Activated effector memory CD4-positive, alpha-beta T cell treated with Interleukin-2 at 50 U/mL for 16 hours (primary cell): ENCODE data around the gene PTPRD.
"Not testable (repeated sequence)": the region's sequence is repeated elsewhere in the genome, so short reads cannot be mapped to it uniquely, and the experiment has no call there.

Source experiments
- DNase-seq: peaks from one replicate; pipeline ENCODE4 v3.0.0-alpha.2; 2020

Gene PTPRD

DNA sequence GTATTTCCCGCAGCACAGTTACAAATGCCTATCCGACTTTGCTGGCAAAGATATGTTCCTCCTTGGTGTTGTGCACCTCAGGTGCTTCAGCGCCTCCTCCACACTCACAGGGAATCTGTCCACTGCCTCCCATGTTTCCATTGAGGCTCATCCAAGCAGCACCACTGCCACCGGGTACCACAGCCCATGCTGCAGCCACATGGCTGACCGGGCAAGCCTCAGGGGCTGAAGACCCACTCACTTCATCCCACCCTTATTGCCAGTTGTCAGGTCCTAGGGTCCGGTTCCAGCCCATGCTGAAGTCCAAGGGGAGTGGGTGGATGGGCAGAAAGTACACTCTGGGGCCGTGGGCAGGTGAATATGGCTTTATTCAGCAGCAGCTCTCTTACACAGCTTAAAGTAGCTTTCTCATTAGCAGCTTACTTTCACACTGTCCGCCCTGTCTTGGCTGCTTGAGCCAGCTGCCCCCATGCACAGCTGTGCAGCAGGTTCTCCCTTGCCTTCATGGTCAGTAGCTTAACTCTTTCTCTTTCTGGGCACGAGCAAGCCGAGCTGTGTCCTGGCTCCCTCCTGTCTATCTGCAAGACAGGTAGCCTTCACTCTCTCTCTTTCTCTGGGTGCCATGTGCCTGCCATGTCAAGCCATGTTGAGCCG, 1052.3 kb downstream of the PTPRD start:
- no peak for DNase-seq

DNA sequence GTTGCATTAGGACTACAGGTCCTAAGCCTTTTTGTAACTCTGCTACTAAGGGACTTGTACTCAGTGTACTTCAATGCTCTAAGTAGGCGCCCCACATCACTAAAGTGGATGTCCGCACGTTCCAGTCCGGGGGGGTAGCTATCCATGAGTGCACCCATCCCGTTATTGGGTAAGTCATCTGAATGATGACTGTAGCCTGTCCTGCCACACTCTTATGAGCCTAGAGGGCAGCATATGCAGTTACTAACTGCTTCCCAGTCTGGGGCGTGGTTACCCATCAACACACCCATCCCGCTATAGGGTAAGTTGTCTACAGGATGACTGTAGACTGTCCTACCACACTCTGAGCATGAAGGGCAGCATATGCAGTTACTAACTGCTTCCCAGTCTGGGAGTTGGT, 1053.9 kb downstream of the PTPRD start:
- no peak for DNase-seq

DNA sequence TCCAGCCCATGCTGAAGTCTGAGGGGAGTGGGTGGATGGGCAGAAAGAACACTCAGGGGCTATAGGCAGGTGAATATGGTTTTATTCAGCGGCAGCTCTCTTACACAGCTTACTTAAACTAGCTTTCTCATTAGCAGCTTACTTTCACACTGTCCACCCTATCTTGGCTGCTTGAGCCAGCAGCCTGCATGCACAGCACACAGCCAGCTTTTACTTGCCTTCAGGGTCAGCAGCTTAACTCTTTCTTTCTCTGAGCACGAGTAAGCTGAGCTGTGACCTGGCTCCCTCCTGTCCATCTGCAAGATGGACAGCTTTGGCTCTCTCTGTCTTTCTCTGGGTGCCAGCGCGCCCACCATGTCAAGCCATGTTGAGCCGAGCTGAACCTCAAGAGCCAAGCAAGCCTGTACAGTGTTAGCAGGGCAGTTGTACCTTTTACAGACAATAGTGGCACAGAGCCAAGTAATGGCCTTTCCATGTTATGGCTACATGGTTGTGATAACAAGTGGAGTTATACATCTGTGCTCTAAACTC, 1054.9 kb downstream of the PTPRD start:
- no peak for DNase-seq

DNA sequence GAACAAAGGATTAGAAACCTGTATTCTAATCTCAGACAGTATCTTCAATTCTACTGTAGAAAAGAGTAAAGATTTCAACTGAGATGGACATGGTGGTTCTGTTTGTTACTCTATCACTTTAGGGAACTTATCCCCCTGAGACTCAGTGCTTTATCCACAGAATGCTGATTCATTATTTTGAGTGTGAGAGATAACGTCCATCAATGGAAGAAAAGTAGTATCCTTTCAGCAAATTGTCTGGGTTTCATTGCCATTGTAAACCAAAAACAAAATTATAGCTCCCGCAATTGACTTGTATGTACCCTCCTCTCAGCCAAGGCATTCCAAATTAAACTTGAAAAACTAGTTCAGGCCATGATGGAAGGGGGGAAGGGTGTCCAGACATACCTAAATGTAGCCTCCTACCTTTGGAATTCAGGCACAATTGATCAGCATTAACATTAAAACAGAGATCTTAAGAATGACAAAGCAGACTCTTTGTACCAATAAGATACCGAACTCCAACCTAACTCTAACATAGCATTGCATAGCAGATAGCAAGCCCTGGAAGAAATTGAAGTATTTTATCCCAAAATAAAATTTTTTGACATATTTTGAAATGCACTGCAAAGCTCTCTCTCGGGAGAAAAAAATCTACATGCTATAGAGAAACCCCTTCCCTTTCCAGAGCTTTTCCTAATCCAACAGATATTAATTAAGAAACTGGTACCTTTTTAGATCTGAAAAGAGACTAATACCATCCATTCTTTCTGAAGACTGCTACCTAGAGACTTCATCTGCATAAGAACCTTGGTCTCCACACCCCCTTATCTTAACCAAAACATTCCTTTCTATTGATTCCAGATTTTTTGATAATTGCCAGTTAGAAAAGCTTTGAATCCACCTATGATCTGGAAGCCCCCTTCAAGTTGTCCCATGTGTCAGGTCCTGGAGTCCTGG, 1055.7 kb downstream of the PTPRD start:
- no peak for DNase-seq

DNA sequence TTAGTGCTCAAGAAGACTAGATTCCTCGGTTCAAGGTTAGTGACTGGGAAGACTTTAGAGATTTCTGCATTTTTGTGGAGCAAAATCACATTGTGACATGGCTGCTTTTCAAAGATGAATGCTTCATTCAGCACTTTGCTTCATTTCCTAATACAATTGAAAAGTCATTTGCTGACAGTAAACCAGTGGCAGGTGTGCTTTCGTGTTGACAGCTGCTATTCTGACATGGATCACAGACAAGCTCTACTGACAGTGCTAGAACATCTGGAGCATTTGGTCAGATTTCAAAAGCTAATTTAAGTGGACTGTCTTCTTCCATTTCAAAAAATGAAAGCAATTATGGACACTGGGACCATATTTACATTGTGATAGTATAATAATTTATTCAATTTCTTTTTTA, 1060.1 kb downstream of the PTPRD start:
- no peak for DNase-seq

DNA sequence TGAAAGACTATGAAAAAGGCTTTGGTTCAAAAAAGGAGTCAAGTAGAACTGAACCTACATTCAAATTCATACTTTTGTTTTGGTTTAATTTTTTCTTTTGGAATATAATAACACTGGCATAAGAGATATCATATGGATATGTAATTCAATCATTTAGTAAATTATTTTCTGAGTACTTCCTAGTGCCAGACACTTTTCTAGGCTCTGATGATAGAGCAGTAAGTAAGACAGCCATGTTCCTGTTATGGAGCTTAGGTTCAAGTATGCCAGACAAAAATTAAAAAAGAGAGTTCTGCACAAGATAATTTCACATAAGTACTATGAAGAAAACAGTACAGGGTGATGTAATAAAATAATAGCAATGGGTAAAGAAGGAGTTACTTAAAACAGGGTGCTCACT, 1074.0 kb downstream of the PTPRD start:
- no peak for DNase-seq

DNA sequence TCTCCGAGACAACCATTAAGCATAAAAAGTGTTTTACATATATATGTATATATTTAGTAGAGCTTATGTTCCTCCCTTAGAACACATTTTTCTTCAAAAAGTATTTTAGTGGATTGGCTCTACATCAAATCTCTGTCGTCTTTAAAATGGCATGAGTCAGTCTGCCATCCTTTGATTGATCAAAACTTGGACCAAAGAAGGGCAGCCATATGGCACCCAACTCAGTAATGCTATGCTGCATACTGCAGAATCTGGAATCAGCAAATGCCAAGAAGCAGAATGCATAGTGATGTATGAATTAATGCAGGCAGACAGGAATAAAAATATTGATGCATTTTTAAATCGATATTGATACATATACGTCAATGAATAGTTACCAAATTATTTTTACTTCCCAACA, 1074.4 kb downstream of the PTPRD start:
- no peak for DNase-seq

DNA sequence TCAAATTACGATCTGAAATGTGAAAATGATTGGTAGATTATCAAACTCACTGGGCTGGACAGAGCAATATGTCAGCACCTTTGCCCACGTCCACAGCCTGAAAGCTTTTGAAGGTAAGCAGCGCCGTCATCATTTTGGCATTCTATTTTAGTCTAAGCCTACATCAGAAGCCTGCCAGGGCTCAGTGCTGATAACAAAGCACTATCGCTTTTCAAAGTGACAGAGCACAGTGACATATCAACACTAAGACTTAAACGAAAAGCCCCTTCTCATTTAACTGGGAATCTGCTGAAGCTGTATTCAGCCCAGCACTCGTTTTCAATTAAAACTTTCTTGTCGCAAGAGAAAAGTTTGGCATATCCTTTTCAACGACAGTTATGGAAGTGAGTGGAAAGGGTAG, 1076.3 kb downstream of the PTPRD start:
- no peak for DNase-seq

DNA sequence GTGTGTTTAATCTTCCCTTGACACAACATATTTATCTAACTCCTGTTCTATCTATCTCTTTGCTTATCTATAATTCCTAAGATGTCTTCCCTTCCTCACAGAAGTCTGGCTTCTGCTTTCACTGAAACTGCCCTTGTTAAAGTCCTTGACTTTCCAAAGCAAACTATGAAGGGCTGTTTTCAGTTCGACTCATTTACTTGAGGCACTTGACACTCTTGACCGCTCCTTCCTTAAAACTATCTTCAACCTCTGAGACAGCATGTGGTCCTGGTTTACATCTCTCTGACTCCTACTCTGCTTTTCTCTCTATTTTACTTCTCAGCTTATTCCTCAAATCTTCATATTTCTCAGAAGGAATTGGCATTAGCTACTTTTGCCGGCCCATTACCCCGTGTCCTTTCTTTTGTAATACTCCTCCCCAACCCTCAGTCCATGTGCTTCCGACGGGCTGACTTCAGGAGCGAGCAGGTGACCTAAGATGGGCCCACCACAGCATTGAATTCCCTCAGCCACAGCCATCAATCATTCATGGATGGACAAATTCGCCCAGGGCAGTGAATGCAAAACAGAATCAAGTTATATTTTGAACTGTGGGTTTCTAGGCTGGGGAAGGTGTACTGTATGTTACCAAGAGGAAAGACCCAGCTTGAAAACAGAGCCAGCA, 1089.2 kb downstream of the PTPRD start:
- DNase-seq = no peak

DNA sequence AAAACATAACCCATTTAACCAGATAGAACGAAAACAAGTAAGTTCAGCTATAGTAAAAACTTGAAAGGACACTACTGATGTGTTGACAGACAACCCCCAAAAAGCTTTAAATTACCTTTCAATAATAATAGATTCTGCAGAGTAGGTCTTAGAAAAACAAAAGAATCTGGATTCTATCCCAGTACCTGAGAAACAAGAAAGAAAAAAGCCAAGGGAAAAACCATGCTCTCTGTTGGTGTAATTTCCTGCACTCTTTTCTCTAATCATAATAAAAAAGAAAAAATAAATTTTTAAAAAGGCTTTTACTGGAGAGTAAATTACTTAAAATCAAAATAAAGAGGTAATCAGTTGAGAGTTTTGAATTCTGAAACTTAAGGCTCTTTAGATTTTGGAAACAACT, 1090.4 kb downstream of the PTPRD start:
- DNase-seq = no peak

DNA sequence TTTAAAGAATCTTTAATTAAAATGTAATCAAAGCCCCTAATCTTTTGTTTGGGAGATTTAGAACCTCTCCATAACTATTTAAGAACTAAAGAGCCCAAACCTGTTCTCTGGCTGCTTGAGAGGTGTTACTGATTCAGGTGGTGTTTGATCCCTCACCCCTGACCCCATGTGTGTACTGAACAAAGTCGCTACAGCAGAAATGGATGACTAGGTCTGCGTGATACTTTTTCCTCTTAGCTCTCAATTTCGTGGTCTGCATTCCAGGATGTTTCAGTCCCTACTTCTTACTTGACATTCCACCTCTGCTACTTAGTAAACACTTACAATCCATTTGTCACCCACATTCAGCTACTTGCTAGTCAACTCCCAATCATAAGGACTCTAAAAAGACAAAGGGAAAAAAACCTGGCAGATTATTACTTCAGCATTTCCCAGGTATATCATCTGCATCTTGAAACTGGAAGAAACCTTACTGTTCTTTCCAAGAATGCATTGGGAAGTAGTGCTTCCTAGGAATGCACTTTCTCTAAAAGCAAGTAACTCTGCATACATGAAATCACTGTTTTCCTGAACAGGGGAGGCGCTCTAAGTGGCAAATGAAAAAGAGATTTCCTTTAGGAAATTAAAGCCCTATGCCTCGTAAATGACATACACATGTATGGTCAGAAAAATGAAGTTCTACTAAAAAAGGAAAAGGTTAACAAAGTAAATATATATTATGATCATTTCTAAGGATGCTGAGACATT, 1091.6 kb downstream of the PTPRD start:
- DNase-seq = no peak

DNA sequence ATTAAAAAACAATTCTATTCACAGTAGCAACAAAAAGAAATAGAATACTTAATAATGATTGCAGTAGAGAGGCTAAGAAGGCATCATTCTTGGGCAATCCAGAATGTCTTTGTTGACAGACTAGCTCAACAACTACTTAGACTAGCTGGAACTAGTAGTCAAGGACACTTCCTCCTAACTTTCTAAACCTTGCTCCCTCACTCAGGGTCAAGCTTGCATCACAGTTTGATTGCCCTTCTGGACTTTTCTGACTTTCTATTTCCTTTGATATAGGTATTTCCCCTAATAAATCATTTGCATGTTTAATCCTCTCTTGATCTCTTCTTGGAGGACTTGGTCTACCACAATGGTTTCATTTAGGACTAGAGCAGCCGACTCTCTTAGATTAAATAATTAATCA, 1107.9 kb downstream of the PTPRD start:
- DNase-seq = no peak

DNA sequence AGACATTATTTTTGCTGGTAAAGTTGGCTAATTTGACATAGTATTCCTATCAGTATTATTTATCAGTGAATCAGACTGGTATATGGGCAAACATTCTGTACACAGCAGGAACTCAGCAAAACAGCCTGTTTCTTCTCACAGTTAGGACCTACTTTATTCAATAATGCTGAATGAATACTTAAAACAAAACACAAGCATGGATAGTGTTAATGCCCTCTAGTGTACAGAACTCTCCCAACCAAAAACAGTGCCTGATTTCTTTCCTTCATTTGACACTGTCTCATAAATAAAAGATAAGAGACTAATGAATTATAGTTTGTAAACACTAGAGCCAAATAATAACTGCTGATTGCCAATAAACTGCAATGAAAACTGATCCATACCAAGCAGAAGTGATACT, 1113.3 kb downstream of the PTPRD start:
- DNase-seq = no peak

DNA sequence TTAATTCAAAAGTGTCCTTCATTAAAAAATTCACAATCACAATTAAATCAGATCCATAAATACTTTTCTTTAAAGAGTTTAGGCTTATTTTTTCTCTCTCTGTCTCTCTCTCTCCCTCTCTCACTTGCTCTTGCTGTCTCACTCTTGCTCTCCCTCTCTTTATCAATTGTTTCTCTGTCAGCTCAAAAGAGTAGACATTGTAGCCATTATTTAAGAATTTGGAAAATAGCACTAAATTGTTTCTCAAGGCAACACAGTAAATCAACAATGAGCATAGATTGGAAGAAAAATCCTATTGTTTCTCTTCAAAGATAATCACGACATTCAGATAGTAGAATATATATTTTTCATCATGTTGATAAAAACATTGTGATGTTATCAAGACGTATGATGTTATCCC, 1114.0 kb downstream of the PTPRD start:
- no peak for DNase-seq

DNA sequence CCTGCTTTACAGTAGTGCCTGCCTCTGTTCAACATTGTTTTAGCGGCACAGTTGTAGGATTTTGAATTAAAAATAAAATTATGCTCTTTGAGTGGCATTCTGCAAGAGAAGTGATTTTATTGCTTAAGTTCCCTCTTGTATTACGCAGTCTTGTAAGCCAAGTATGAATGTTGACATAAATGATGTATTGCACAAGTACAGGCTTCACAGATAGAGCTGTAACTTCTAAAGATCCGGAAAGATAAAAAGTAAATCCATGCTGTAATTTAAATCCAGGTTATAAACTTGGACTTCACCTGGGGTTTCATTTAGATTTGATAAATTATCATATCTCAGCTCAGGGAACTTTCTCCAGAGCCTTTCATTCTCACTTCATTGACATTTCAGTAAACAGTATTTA, 1114.7 kb downstream of the PTPRD start:
- no peak for DNase-seq

DNA sequence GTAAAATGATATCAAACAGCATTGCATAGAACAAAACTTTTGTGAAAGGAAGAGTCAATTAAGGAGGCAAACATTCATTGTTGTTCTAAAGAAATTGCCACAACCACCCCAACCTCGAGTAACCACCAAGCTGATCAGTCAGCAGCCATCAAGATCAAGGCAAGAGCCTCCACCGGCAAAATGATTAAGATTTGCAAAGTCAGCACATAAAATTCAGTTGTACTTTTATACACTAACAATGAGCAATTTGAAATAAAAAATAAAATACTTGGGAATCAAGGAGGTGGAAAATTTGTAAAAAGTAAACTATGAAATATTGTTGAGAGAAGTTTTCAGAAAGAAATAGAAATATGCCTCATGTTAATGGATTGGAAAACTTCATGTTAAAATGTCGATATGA, 1118.5 kb downstream of the PTPRD start:
- no peak for DNase-seq

DNA sequence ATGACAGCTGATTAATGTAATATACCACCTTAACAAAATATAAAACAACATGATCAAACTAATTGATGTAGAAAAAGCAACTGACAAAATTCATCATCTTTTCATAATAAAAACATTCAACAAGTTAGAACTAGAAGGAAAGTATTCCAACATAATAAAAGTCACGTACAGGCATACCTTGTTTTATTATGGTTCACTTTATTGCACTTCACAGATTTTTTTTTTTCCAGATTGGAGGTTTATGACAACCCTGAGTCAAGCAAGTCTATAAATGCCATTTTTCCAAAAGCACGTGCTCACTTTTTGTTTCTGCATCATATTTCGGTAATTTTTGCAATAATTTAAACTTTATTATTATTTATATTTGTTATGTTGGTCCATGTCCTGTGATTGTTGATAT, 1120.3 kb downstream of the PTPRD start:
- DNase-seq = no peak

DNA sequence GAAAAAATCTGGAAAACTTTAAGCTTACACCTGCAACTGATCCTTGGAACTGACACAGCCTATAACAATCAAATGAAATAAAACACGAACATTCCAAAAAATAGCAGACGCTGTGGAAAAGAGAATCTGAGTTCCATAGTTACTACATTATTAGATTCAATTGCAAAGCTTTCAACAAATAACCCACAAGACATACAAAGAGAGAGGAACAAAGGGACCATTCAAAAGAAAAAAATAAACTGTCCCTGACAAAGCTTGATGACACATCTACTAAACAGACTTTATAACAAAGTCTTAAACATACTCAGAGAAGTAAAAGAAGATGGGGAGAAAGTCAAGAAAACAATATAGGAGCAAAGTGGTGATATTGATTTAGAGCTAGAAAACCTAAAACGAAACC, 1123.6 kb downstream of the PTPRD start:
- DNase-seq = no peak

DNA sequence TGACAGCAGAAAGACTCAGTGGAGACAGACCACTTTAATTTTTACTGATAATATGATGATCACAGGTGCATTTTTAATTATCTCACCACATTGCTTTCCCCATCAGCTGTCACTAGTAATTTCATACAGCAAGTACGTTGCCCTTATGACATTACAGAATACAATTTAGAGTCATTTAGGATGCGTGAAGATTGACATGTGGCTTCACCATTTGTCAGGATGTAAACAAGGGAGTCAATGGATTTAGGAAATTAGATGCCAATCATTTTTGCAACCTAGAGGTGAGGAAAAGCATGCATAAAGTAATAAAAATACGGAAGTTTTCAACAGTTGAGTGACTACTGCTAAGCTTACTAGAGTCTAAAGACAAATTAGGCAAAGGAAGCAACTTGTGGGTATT, 1129.6 kb downstream of the PTPRD start:
- no peak for DNase-seq

DNA sequence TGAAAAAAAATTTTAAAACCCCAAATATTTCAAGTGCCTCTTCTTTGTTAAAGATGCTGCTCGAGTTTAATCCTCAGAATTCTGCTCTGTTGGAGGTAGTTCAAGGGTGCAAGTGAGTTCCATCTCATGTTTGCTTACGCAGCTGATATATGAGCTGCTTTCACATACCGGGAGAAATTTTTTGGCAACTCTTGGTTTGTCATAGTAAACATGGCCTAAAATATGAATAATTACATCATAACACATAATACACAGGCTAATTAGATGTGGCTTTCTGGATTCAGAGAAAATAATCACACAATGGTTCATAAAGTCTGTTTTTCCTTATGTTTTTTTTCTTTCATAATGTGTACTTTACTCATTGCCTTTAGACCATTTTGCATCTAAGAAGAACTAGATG, 1134.1 kb downstream of the PTPRD start:
- no peak for DNase-seq

DNA sequence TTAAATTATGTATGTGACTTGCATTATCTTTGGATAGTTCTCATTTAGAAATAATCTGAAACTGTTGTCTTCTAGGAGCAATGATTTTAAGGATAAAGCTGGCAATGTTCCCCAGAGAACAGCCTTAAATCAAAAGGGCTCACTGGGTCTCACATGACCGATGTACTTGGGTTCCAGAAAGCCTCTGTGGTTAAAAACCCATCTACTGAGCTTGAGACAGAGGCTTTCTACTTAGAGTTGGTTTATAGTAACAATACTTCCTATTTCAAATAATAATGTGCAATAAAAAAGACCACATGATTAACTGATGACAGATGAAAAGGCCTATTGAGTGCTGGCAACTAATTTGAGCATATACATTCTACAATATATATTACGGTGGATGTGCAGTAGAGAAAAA, 1143.5 kb downstream of the PTPRD start:
- DNase-seq = no peak

DNA sequence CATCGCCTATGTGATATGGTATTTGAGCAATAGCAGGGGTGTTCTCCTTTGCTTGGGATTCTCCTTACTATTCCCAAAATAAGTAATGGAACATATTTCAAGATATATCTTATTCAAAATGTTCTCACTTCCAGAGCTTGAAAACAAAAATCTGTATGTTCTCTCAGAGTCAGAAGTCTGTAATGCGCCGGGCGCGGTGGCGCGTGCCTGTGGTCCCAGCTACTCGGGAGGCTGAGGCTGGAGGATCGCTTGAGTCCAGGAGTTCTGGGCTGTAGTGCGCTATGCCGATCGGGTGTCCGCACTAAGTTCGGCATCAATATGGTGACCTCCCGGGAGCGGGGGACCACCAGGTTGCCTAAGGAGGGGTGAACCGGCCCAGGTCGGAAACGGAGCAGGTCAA, 1170.9 kb downstream of the PTPRD start:
- not testable (repeated sequence) for DNase-seq

DNA sequence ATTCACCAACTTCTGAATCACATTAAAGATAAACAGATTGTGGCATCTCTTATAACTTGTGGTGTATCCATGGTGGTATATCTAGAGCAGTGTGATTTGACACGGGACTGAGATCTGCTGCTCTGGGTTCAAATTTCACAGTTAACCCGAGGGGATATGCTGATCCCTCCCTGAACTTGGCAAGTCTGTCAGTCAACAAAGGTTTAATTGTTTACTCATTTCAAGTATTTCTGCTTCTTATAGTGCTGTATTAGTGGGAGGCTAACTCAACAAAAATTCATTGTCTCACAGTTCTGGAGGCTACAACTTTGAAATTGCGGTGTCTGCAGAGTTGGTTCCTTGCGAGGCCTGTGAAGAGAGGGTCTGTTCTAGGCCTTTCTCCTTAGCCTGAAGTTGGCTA, 1175.2 kb downstream of the PTPRD start:
- no peak for DNase-seq
